ENCODE measurements around the gene PSMB5.

The PSMB5 gene

DNA sequence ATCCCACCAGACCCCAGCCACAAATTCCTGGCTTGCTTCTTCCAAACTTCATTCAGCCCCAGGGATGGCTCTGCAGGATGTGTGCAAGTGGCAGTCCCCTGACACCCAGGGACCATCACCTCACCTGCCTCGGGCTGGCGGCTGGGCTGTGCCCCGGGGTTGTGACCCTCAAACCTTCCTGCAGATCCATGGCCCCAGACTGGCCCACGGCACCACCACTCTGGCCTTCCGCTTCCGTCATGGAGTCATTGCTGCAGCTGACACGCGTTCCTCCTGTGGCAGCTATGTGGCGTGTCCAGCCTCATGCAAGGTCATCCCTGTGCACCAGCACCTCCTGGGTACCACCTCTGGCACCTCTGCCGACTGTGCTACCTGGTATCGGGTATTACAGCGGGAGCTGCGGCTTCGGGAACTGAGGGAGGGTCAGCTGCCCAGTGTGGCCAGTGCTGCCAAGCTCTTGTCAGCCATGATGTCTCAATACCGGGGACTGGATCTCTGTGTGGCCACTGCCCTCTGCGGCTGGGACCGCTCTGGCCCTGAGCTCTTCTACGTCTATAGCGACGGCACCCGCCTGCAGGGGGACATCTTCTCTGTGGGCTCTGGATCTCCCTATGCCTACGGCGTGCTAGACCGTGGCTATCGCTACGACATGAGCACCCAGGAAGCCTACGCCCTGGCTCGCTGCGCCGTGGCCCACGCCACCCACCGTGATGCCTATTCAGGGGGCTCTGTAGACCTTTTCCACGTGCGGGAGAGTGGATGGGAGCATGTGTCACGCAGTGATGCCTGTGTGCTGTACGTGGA is 7.7 kb upstream of the PSMB5 start, which contains the start of gene PSMB11:
Gene PSMB11 (plus strand): TSS at position 51 of the 804 bp plus-strand sequence. CDS start 14 bp downstream, at position 65.
- H3K4me1 ChIP-seq (ENCODE audit: low read depth, poor library complexity, severe bottlenecking), result no peaks in the 10 kb centered on the region
- H3K27me3 ChIP-seq (ENCODE audit: insufficient read depth, low read depth), result no peaks in the 10 kb centered on the region
- H3K4me2 ChIP-seq, result no peak within 1 kb of the TSS
- H3K27ac ChIP-seq, result no peak within 1 kb of the TSS
- no peak within 1 kb of the TSS for H3K9ac ChIP-seq
- H2AFZ ChIP-seq (ENCODE audit: low read depth), result no peak within 1 kb of the TSS
- H3K36me3 ChIP-seq (ENCODE audit: insufficient read depth), result no peaks in the 10 kb centered on the region
- TF ChIP-seq, protein P1, sequence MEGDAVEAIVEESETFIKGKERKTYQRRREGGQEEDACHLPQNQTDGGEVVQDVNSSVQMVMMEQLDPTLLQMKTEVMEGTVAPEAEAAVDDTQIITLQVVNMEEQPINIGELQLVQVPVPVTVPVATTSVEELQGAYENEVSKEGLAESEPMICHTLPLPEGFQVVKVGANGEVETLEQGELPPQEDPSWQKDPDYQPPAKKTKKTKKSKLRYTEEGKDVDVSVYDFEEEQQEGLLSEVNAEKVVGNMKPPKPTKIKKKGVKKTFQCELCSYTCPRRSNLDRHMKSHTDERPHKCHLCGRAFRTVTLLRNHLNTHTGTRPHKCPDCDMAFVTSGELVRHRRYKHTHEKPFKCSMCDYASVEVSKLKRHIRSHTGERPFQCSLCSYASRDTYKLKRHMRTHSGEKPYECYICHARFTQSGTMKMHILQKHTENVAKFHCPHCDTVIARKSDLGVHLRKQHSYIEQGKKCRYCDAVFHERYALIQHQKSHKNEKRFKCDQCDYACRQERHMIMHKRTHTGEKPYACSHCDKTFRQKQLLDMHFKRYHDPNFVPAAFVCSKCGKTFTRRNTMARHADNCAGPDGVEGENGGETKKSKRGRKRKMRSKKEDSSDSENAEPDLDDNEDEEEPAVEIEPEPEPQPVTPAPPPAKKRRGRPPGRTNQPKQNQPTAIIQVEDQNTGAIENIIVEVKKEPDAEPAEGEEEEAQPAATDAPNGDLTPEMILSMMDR (conservative IDR thresholded peaks at IDR 0.05; ENCODE audit: low read depth, low read length), result no peak
- no peaks in the 10 kb centered on the region for H4K20me1 ChIP-seq (ENCODE audit: insufficient read depth)
- no peaks in the 10 kb centered on the region for H3K79me2 ChIP-seq (ENCODE audit: insufficient read depth, low read depth)
- no peak within 1 kb of the TSS for H3K4me3 ChIP-seq (IDR thresholded peaks at IDR 0.05; ENCODE audit: insufficient read depth, low read depth, low read length)

DNA sequence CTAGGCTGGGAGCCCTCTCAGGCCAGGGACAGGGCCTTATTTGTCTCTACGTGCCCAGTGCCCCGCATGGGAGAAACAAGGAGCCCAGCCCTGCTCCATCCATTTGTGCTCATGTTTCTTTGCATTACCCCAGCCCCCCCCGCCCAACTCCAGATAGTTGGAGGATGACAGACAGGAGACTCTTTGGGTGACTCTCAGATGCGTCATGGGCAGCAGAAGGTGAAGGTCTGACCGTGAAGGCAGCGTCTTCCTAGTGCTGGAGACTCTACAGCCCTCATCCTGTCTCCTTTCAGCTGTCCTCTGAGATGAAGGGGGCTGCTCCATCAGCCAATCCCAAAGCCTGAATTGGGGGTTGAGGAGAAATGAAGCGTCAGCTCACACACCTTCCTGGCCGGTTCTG is 7.0 kb upstream of the PSMB5 start:
- Histone ChIP-seq H3K79me2 (ENCODE audit: insufficient read depth, low read depth) (no peaks in the 10 kb centered on the region), H2AFZ (ENCODE audit: low read depth) (no peak overlapping the region), H3K36me3 (ENCODE audit: insufficient read depth) (no peaks in the 10 kb centered on the region), H3K9ac (no peak overlapping the region), H3K4me2 (no peak overlapping the region), H4K20me1 (ENCODE audit: insufficient read depth) (no peaks in the 10 kb centered on the region), H3K27me3 (ENCODE audit: insufficient read depth, low read depth) (no peaks in the 10 kb centered on the region), H3K4me1 (ENCODE audit: low read depth, poor library complexity, severe bottlenecking) (no peaks in the 10 kb centered on the region), H3K4me3 (IDR thresholded peaks at IDR 0.05; ENCODE audit: insufficient read depth, low read depth, low read length) (no peak overlapping the region), H3K27ac (no peak overlapping the region)
- TF ChIP-seq, protein P1 (conservative IDR thresholded peaks at IDR 0.05; ENCODE audit: low read depth, low read length), result no peak

DNA sequence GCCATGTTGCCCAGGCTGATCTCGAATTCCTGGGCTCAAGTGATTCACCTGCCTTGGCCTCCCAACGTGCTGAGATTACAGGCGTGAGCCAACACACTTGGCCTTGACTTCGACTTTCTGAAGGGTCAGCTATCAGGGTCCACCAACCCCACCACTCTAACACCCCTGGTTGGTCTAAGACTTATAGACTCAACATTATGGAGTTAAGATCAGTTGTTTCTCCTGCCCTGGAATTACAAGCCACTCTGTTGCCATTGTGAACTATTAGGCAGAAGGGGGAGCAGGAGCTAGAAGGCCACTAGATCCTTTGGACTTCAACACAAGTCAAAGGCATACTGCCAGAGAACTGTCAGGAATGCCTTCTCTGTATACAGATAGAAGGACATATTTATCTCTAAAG is 5.4 kb upstream of the PSMB5 start:
- peaks cover 7% of the 10 kb centered on the region for H3K4me1 ChIP-seq (ENCODE audit: low read depth, poor library complexity, severe bottlenecking)
- no peak overlapping the region for H2AFZ ChIP-seq (ENCODE audit: low read depth)
- H4K20me1 ChIP-seq (ENCODE audit: insufficient read depth), result no peaks in the 10 kb centered on the region
- H3K9ac ChIP-seq, result no peak overlapping the region
- no peak overlapping the region for H3K27ac ChIP-seq
- H3K4me3 ChIP-seq (IDR thresholded peaks at IDR 0.05; ENCODE audit: insufficient read depth, low read depth, low read length), result no peak overlapping the region
- H3K4me2 ChIP-seq, result no peak overlapping the region
- no peaks in the 10 kb centered on the region for H3K27me3 ChIP-seq (ENCODE audit: insufficient read depth, low read depth)
- TF ChIP-seq, protein P1 (conservative IDR thresholded peaks at IDR 0.05; ENCODE audit: low read depth, low read length), result no peak
- no peaks in the 10 kb centered on the region for H3K36me3 ChIP-seq (ENCODE audit: insufficient read depth)
- H3K79me2 ChIP-seq (ENCODE audit: insufficient read depth, low read depth), result no peaks in the 10 kb centered on the region

DNA sequence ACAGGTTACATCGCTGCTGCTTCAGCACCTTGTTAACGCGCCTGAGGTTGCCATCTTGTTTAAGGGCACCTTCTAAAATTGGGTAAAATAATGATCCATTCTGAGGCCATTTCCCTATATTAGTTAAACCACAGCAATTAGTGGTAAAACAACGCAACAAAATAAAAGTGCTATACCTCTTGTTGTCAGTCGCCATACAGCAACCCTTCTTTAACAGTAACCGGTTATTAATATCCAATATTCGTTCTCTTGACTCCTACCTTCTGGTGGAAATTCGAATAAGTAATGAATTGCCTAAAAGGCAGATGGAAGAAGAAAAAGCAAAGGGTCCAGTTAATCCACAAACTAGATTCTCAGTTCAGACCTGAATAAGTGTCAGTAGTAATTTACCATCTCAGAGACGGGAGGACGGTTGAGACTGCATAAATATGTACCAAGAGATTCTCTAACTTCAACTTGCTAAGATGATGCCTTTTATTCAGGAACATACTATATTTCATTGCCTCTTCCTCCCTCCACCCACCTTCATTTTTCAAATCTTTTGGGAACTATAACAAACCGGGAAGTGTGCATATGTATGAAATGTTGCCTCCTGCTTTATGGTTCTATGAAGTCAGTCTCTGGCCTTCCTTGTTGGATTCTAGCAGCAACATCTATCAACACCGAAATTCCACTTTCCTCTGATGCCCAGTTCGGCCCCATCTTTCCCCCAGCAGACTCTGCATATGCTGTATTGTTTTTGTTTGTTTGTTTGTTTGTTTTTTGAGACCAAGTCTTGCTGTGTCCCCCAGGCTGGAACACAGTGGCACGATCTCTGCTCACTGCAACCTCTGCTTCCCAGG is 824 bp upstream of the PSMB5 start:
- Histone ChIP-seq H3K4me1 (ENCODE audit: low read depth, poor library complexity, severe bottlenecking) (peaks cover 12% of the 10 kb centered on the region), H3K27me3 (ENCODE audit: insufficient read depth, low read depth) (no peaks in the 10 kb centered on the region), H3K27ac (peak overlapping the region; percentile 96), H3K79me2 (ENCODE audit: insufficient read depth, low read depth) (peaks cover 17% of the 10 kb centered on the region), H3K36me3 (ENCODE audit: insufficient read depth) (0 out of 2 replicates have a peak, but pooled peaks cover 6% of the 10 kb centered on the region), H3K4me3 (IDR thresholded peaks at IDR 0.05; ENCODE audit: insufficient read depth, low read depth, low read length) (no peak overlapping the region), H2AFZ (ENCODE audit: low read depth) (peak overlapping the region; percentile 58), H3K4me2 (peak overlapping the region; percentile 9; the same call in 1 of the 2 replicates), H4K20me1 (ENCODE audit: insufficient read depth) (no peaks in the 10 kb centered on the region), H3K9ac (peak overlapping the region; percentile 100)
- TF ChIP-seq, protein P1 (conservative IDR thresholded peaks at IDR 0.05; ENCODE audit: low read depth, low read length), result no peak

All from KMS-11 (cell line).